GM18505 (cell line): ENCODE results near the gene HMX2.

ENCODE experiments used
- ATAC-seq: cut with Tn5 transposase; IDR thresholded peaks from one replicate; pipeline ENCODE4 v1.9.1; 2021; ENCODE audit not compliant: unreplicated experiment
- POLR2A ChIP-seq: IDR thresholded peaks from 4 replicates; pipeline ENCODE4 v1.6.1; 2011; ENCODE audit warnings: borderline replicate concordance; ENCODE audit not compliant: insufficient read depth, insufficient read length; ENCODE audit errors: extremely low read depth

Gene HMX2

DNA sequence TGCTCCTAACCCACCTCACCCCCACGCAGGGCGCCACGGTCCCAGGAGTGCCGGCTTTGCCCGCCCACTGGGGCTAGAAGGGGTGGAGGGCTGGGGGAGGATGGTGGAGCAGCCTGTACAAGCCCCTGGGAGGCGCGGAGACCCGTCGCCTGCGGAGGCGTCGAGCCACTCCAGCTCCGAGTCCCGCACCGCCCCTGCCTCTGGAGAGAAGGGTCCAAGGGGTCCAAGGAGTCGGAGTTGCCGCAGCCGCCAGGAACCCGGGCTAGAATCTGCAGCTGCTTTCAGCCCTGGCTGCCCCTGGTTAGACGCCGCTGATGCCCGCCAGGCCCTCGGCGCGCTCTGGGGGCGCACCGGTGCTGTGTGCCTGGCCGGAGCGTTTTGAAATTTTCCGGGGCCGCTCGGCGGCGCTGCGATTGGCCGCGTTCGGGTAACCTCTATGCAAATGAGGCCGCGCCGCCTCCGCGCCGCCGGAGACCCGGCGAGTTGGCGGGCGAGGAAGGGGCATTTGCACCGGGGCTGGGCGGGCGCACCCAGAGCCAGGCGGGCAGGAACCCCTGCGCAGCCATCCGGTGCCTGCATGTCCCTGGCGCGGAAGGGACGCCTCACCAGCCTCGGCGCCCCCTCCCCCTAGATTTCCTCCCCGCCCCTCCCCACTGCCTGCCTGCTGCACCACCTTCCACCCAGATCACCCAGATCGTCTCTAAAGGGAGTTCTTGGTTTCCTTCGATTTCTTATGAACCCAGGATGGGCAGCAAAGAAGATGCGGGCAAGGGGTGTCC lies at the start of gene HMX2:
Gene HMX2, plus strand, starts transcription at position 502 of the 779 bp plus-strand sequence. Its CDS starts 243 bp downstream, at position 745.
- ATAC-seq, result peak; percentile 29
- TF ChIP-seq POLR2A, result peak; percentile 55

DNA sequence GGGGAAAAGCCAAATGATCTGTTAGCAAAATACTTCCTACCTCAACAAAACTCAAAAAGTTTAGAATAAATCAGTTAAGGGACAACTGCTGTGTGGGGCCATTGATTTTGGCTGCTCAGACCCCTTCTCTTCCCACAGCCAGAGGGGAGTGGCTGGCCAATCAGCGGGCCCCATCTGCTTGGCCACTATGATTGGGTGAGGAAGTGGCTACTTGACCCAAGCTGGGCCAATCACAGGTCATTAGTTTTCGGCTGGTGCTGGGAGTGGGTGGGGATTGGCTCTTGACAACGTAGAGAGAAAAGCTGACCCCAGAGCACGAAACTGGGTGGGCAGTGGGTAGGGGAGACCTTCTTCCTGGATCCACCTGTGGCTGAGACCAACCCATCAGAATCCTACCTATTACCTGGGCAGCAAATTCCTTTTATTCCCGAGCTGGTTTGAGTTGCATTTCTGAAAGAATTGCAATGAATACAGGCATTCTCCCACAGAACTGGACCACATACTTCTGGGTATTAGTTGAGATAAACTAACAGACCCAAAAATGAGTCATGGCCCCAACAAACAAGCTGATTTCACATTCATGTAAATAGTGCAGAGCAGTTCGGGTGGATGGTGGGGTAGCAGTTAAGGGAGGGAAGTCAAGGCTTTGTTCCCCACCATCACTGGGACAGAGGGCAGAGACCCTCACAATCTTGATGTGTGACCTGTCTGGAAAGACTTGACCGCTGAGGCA lies 47.7 kb upstream of the HMX2 start:
- no peak for ATAC-seq
- TF ChIP-seq POLR2A, result no peak

GRCh38 chr10:123101872-123102271 lies 46.1 kb upstream of the HMX2 start:
- no peak for ATAC-seq
- no peak for TF ChIP-seq POLR2A

- TF ChIP-seq POLR2A, result no peak
- ATAC-seq, result no peak
These were observed 45.3 kb upstream of the HMX2 start for GRCh38 chr10:123102673-123103072.

GRCh38 chr10:123103944-123104343 lies 44.0 kb upstream of the HMX2 start:
- TF ChIP-seq POLR2A, result no peak

GRCh38 chr10:123109466-123109865 lies 38.5 kb upstream of the HMX2 start:
- no peak for TF ChIP-seq POLR2A
- no peak for ATAC-seq

More at GRCh38 chr10:123103944-123104343, 44.0 kb upstream of the HMX2 start:
- no peak for ATAC-seq

- TF ChIP-seq POLR2A, result no peak
- ATAC-seq, result no peak
These were observed 30.1 kb upstream of the HMX2 start for GRCh38 chr10:123117644-123118417.

DNA sequence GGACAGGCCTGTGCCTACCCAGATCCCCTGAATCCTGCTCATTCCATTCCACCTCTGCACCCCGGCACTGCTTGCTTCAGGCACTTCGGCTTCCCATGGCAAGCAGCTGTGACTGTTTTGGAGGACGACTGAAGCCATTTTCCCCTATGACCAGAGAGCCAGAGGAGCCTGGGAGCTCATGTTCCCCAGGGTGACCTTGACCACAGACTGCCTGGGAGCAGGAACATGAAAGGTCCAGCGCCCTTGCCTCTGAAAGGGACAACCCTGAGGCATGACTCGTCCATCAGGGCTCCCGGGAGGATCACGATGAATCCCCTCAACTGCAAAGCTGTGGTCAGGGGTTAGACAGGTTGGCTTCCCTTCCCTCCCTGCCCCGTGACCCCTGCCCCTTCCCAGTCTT lies 28.9 kb upstream of the HMX2 start:
- no peak for TF ChIP-seq POLR2A

DNA sequence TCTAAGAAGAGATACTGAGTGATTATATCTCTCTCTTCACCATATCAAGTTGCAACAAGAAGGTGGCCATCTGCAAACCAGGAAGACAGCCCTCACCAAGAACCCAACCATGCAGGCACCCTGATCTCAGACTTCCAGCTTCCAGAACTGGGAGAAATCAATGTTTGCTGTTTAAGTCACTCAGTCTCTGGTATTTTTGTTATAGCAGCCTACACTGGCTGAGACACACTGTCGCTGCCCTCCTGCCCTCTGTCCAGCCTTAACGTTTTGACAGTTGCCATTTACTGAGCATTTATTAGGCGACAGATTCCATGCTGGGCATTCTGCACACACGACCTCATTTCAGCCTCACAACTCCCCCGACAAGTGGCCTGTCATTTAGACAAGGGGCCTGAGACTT lies 21.7 kb upstream of the HMX2 start:
- no peak for TF ChIP-seq POLR2A
- no peak for ATAC-seq

More for the DNA sequence above, 28.9 kb upstream of the HMX2 start:
- no peak for ATAC-seq

DNA sequence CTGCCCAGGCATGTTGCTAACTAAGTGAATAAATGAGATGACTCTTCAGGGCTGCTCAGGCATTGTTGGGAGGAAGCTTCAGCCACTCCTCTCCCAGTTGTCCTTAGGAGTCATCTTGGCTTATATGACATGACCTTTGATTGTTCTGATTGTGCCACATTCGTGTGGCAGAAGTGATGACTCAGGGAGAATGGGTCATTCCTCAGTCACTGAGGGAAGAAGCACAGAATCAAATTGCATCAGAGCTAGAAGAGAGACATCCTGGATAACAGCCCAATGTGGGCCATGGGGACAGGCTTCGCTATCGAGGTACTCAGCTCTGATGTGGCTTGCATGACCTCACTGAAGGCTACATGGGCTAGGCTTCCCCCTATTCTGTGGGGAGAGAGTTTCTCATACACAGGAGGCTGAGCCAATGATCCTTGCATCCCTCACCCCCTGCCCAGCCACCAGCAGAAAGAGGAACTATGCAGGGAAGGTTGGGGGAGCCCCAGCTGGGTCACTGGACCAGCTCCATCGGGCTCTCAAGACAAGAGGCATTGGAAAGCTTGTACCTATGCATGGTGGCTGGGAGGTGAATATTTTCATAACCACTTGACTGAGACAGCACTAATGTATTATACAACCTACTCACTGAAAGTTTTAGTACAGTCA lies 18.2 kb upstream of the HMX2 start:
- no peak for TF ChIP-seq POLR2A
- no peak for ATAC-seq

GRCh38 chr10:123132576-123133477 lies 15.1 kb upstream of the HMX2 start:
- TF ChIP-seq POLR2A, result no peak
- ATAC-seq, result no peak
